ENCODE measurements around the gene SLC25A15.
"Not testable (repeated sequence)": the region's sequence is repeated elsewhere in the genome, so short reads cannot be mapped to it uniquely, and the experiment has no call there.

SLC25A15 gene

GRCh38 chr13:40814803-40815202 is 25.4 kb downstream of the SLC25A15 start:
- no peak for DNase-seq

- no peak for DNase-seq
Measured at GRCh38 chr13:40818926-40819325, 29.5 kb downstream of the SLC25A15 start.

GRCh38 chr13:40819797-40820315 is 30.4 kb downstream of the SLC25A15 start:
- no peak for DNase-seq

- DNase-seq, result not testable (repeated sequence)
Measured at GRCh38 chr13:40839725-40840124, 50.3 kb downstream of the SLC25A15 start.

- DNase-seq, result not testable (repeated sequence)
Measured at GRCh38 chr13:40840955-40841354, 51.5 kb downstream of the SLC25A15 start.

Measured in CD4-positive, alpha-beta T cell treated with Interleukin-21 for 1 hour (primary cell).